Sigmoid colon (tissue), 4 donors: ENCODE measurements around the gene TMEM203.

Source experiments
- POLR2AphosphoS5 ChIP-seq, 4 donors: sonication (generic); formaldehyde crosslinking; IDR thresholded peaks; one replicate each; pipeline ENCODE4 v1.6.1; 2017; ENCODE audit warnings: antibody characterized with exemption in 4 of 4
- TF ChIP-seq, protein P1 (sequence below), 4 experiments: fragments of 450-650 bp in 3 of 4; fragments of 200-600 bp in 1 of 4; IDR thresholded peaks; one replicate each; pipeline ENCODE4 v1.5.1; 2016 to 2019; ENCODE audit warnings: antibody characterized with exemption in 4 of 4, mild to moderate bottlenecking in 3 of 4, moderate library complexity in 2 of 4

DNA sequence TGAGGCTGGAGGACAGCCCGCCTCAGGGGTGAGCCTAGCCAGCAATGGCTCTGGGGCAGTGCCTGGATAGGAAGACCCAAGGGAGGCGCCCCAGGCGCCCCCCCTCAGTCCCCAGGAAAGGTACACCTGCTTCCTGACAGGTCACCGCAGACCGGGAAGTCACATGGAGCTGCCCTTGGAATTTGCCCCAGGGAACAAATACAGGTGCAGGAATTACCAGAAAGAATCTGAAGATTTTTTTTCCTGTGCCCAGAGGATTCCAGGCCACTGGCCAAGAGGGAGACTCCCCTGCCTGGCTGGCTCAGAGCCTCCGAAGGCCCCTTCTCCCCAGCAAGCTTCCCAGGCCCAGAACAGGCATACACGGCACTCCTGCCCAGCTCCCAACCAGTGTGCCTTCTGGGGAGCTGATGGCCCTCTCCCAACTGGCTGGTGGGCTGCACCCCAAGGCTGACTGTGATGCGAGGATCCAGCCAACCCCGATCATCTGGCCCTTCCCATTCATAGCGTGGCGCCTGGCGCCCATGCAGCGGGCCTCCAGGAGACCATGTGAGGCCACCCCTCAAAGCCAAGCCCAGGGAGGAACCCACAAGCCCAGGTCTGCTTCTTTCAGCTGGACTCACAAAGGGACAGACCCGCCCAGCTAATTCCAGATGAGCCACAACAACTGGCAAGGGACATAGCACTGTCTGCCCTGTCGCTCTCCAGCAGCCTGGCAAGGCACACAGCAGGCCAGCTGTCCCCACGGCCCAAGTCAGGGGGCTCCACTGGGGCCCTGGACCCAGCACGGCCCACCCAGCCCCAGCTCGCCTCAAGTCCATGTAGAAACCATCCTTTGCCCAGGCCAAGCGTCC is 7.2 kb downstream of the TMEM203 start:
- TF ChIP-seq, protein P1, sequence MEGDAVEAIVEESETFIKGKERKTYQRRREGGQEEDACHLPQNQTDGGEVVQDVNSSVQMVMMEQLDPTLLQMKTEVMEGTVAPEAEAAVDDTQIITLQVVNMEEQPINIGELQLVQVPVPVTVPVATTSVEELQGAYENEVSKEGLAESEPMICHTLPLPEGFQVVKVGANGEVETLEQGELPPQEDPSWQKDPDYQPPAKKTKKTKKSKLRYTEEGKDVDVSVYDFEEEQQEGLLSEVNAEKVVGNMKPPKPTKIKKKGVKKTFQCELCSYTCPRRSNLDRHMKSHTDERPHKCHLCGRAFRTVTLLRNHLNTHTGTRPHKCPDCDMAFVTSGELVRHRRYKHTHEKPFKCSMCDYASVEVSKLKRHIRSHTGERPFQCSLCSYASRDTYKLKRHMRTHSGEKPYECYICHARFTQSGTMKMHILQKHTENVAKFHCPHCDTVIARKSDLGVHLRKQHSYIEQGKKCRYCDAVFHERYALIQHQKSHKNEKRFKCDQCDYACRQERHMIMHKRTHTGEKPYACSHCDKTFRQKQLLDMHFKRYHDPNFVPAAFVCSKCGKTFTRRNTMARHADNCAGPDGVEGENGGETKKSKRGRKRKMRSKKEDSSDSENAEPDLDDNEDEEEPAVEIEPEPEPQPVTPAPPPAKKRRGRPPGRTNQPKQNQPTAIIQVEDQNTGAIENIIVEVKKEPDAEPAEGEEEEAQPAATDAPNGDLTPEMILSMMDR (IDR thresholded peaks at IDR 0.05), result no peak
- TF ChIP-seq POLR2AphosphoS5 (IDR thresholded peaks at IDR 0.05), result no peak
